Loucy (cell line): ENCODE data around the gene TMC2.
"Not testable (repeated sequence)": the region's sequence is repeated elsewhere in the genome, so short reads cannot be mapped to it uniquely, and the experiment has no call there.

Experiments
- H2AFZ ChIP-seq: fragments of 200-600 bp; sonication (generic); 2 replicates; pipeline ENCODE4 v1.6.0; 2016; ENCODE audit warnings: antibody characterized with exemption, mild to moderate bottlenecking, low read length, moderate library complexity
- H3F3A ChIP-seq: fragments of 200-600 bp; 2 replicates; pipeline ENCODE4 v1.6.0; 2016; ENCODE audit warnings: antibody characterized with exemption, low read depth, mild to moderate bottlenecking
- H3K27me3 ChIP-seq: fragments of 200-600 bp; sonication (generic); 2 replicates; pipeline ENCODE4 v1.6.1; 2014; ENCODE audit warnings: low read length, mild to moderate bottlenecking; ENCODE audit not compliant: insufficient read depth, poor library complexity, severe bottlenecking
- H3K36me3 ChIP-seq: fragments of 200-600 bp; sonication (generic); 2 replicates; pipeline ENCODE4 v1.6.1; 2016; ENCODE audit warnings: low read length; ENCODE audit not compliant: insufficient read depth
- H3K4me1 ChIP-seq: fragments of 200-600 bp; sonication (generic); 2 replicates; pipeline ENCODE4 v1.5.1; 2014; ENCODE audit warnings: low read length, mild to moderate bottlenecking; ENCODE audit not compliant: insufficient read depth, poor library complexity, severe bottlenecking
- H3K4me2 ChIP-seq: fragments of 200-600 bp; sonication (generic); 2 replicates; pipeline ENCODE4 v1.6.0; 2014; ENCODE audit warnings: antibody characterized with exemption, low read length, low read depth, mild to moderate bottlenecking; ENCODE audit not compliant: poor library complexity, severe bottlenecking
- H3K4me3 ChIP-seq: fragments of 200-600 bp; sonication (generic); 2 replicates; pipeline ENCODE4 v1.5.1; 2014; ENCODE audit warnings: low read length, mild to moderate bottlenecking, mixed read lengths; ENCODE audit not compliant: poor library complexity, severe bottlenecking
- H3K79me2 ChIP-seq: fragments of 200-600 bp; sonication (generic); 2 replicates; pipeline ENCODE4 v1.6.1; 2014; ENCODE audit warnings: low read length; ENCODE audit not compliant: insufficient read depth
- H3K9ac ChIP-seq: fragments of 200-600 bp; sonication (generic); 2 replicates; pipeline ENCODE4 v1.6.0; 2014; ENCODE audit warnings: mild to moderate bottlenecking, low read depth, low read length, moderate library complexity; ENCODE audit not compliant: poor library complexity, severe bottlenecking
- H3K9me2 ChIP-seq: fragments of 200-600 bp; sonication (generic); replicated peaks from 2 replicates; pipeline ENCODE4 v1.6.1; 2016; ENCODE audit warnings: low read depth, low read length, mixed read lengths
- H3K9me3 ChIP-seq: fragments of 200-600 bp; sonication (generic); 2 replicates; pipeline ENCODE4 v1.6.1; 2014; ENCODE audit warnings: mild to moderate bottlenecking, antibody characterized with exemption, low read length, low read depth; ENCODE audit not compliant: insufficient read depth
- H4K20me1 ChIP-seq: fragments of 200-600 bp; sonication (generic); 2 replicates; pipeline ENCODE4 v1.6.0; 2014; ENCODE audit warnings: antibody characterized with exemption, low read length, mild to moderate bottlenecking; ENCODE audit not compliant: insufficient read depth, poor library complexity, severe bottlenecking
- CTCF ChIP-seq: fragments of 200-600 bp; sonication (generic); conservative IDR thresholded peaks from 2 replicates; pipeline ENCODE4 v1.5.1; 2014; ENCODE audit warnings: mild to moderate bottlenecking, antibody characterized with exemption, low read length
- EZH2phosphoT487 ChIP-seq: fragments of 200-600 bp; IDR thresholded peaks from 2 replicates; pipeline ENCODE4 v1.6.1; 2018; ENCODE audit warnings: antibody characterized with exemption, mild to moderate bottlenecking, moderate library complexity, borderline replicate concordance

The TMC2 gene

GRCh38 chr20:2519115-2519809, 17.1 kb upstream of the TMC2 start:
- Histone ChIP-seq H3K4me3 (no peak overlapping the region), H3K4me1 (no peaks in the 10 kb centered on the region), H3K36me3 (no peaks in the 10 kb centered on the region), H3K79me2 (no peaks in the 10 kb centered on the region), H3K9me2 (no peaks in the 10 kb centered on the region), H3K4me2 (no peak overlapping the region), H2AFZ (no peak overlapping the region), H4K20me1 (no peaks in the 10 kb centered on the region), H3K27me3 (peaks cover 12% of the 10 kb centered on the region), H3F3A (no peaks in the 10 kb centered on the region), H3K9ac (no peak overlapping the region), H3K9me3 (no peaks in the 10 kb centered on the region)
- TF ChIP-seq EZH2phosphoT487 (no peak), CTCF (no peak)

- peaks cover 10% of the 10 kb centered on the region for H3K27me3 ChIP-seq
- H3K9me3 ChIP-seq: no peaks in the 10 kb centered on the region
- no peak for TF ChIP-seq CTCF
- no peak for TF ChIP-seq EZH2phosphoT487
Measured at GRCh38 chr20:2520617-2521016, 15.8 kb upstream of the TMC2 start.

GRCh38 chr20:2521369-2522305, 14.7 kb upstream of the TMC2 start:
- H2AFZ ChIP-seq: no peak overlapping the region

More at GRCh38 chr20:2520617-2521016, 15.8 kb upstream of the TMC2 start:
- H3K36me3 ChIP-seq: no peaks in the 10 kb centered on the region
- no peak overlapping the region for H2AFZ ChIP-seq
- H3K4me1 ChIP-seq: peaks cover 5% of the 10 kb centered on the region
- H3K9me2 ChIP-seq: no peaks in the 10 kb centered on the region
- H3K79me2 ChIP-seq: no peaks in the 10 kb centered on the region
- H3K4me2 ChIP-seq: no peak overlapping the region
- H3K4me3 ChIP-seq: no peak overlapping the region
- no peaks in the 10 kb centered on the region for H3F3A ChIP-seq
- H3K9ac ChIP-seq: no peak overlapping the region
- H4K20me1 ChIP-seq: no peaks in the 10 kb centered on the region

DNA sequence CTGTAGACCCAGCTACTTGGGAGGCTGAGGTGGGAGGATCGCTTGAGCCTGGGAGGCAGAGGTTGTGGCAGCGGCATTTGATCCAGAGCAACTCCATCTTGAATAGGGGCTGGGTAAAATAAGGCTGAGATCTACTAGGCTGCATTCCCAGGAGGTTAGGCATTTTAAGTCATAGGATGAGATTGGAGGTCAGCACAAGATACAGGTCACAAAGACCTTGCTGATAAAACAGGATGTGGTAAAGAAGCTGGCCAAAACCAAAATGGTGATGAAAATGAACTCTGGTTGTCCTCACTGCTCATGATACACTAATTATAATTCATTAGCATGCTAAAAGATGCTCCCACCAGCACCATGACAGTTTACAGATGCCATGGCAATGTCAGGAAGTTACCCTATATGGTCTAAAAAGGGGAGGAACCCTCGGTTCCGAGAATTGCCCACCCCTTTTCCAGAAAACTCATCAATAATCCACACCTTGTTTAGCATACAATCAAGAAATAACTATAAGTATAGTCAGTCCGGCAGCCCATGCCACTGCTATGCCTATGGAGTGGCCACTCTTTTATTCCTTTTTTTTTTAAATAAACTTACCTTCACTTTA, 13.4 kb upstream of the TMC2 start:
- H3K4me3 ChIP-seq, H3F3A ChIP-seq, H3K36me3 ChIP-seq, H3K79me2 ChIP-seq, H3K9me2 ChIP-seq, H3K27me3 ChIP-seq, H3K4me1 ChIP-seq, H3K9ac ChIP-seq, H3K4me2 ChIP-seq, H3K9me3 ChIP-seq, H2AFZ ChIP-seq, H4K20me1 ChIP-seq: not testable (repeated sequence)

More at GRCh38 chr20:2521369-2522305, 14.7 kb upstream of the TMC2 start:
- H3F3A ChIP-seq: no peaks in the 10 kb centered on the region
- peaks cover 3% of the 10 kb centered on the region for H3K27me3 ChIP-seq
- no peaks in the 10 kb centered on the region for H3K79me2 ChIP-seq
- H3K36me3 ChIP-seq: no peaks in the 10 kb centered on the region
- H3K9me3 ChIP-seq: no peaks in the 10 kb centered on the region
- no peak for TF ChIP-seq EZH2phosphoT487
- peak; percentile 94 for TF ChIP-seq CTCF
- H3K4me2 ChIP-seq: no peak overlapping the region
- H4K20me1 ChIP-seq: no peaks in the 10 kb centered on the region
- peaks cover 8% of the 10 kb centered on the region for H3K4me1 ChIP-seq
- no peaks in the 10 kb centered on the region for H3K9me2 ChIP-seq
- no peak overlapping the region for H3K9ac ChIP-seq
- no peak overlapping the region for H3K4me3 ChIP-seq
